Gastrocnemius medialis (tissue), 4 donors: Measurements from ENCODE around the gene BEND3. TPM values are rescaled to one million over a fixed set of nuclear protein-coding genes. Genes with fewer than 3 reads are reported as not detected.
"Not testable (repeated sequence)": the region's sequence is repeated elsewhere in the genome, so short reads cannot be mapped to it uniquely, and the experiment has no call there.

Experiments used
- ATAC-seq, 2 donors: fragments of 150-250 bp; one replicate each; pipeline ENCODE4 v1.9.1; 2016
- DNase-seq, 2 donors: peaks; one replicate each; pipeline ENCODE4 v3.0.0-alpha.2; 2019
- H3K27ac ChIP-seq, 4 donors: fragments of 200-600 bp; sonication (generic); 1 replicate in 1 of 4; 2 replicates in 3 of 4; pipeline ENCODE4 v1.5.1; 2016 to 2018; ENCODE audit warnings: mild to moderate bottlenecking in 2 of 4, moderate library complexity in 1 of 4
- H3K27me3 ChIP-seq, 3 donors: fragments of 200-600 bp; sonication (generic) in 2 of 3; 1 replicate in 1 of 3; 2 replicates in 2 of 3; pipeline versions ENCODE4 v1.5.1 to v1.6.0; 2016 to 2019; ENCODE audit warnings: mild to moderate bottlenecking in 1 of 3, moderate library complexity in 1 of 3
- H3K36me3 ChIP-seq, 2 donors: fragments of 200-600 bp; sonication (generic) in 1 of 2; one replicate each; pipeline ENCODE4 v1.5.1; 2017 to 2018
- H3K4me1 ChIP-seq, 2 donors: fragments of 200-600 bp; sonication (generic) in 1 of 2; one replicate each; pipeline ENCODE4 v1.5.1; 2016 to 2017; ENCODE audit warnings: mild to moderate bottlenecking in 2 of 2
- H3K4me3 ChIP-seq, 4 donors: fragments of 200-600 bp; sonication (generic) in 3 of 4; 1 replicate in 1 of 4; 2 replicates in 3 of 4; pipeline ENCODE4 v1.5.1; 2016 to 2019; ENCODE audit warnings: mild to moderate bottlenecking in 2 of 4
- H3K9me3 ChIP-seq, 3 donors: fragments of 200-600 bp; sonication (generic) in 2 of 3; 1 replicate in 1 of 3; 2 replicates in 2 of 3; pipeline ENCODE4 v1.5.1; 2016 to 2019
- CTCF ChIP-seq, 5 experiments: fragments of 450-650 bp in 3 of 5; fragments of 200-600 bp in 2 of 5; sonication (generic) in 2 of 5; IDR thresholded peaks in 4 of 5; conservative IDR thresholded peaks in 1 of 5; 1 replicate in 4 of 5; 2 replicates in 1 of 5; pipeline ENCODE4 v1.5.1; 2016 to 2019; ENCODE audit warnings: antibody characterized with exemption in 5 of 5, mild to moderate bottlenecking in 3 of 5, moderate library complexity in 3 of 5
- POLR2A ChIP-seq, 2 donors: fragments of 450-650 bp; IDR thresholded peaks; one replicate each; pipeline ENCODE4 v1.6.1; 2017; ENCODE audit warnings: antibody characterized with exemption in 2 of 2, mild to moderate bottlenecking in 2 of 2, moderate library complexity in 2 of 2
- in situ Hi-C, 4 donors: fragments of 200-750 bp; cut with MboI; loops; one replicate each; pipeline versions ENCODE4 v1.15.0 to v1.8.0; 2017; ENCODE audit warnings: low sequenced_read_pairs in 4 of 4
- intact Hi-C: fragments of 100-400 bp; cut with DNase I; formaldehyde crosslinking; loops from one replicate; pipeline ENCODE4 v1.15.1; 2023; ENCODE audit warnings: low total_unique reads
- total RNA-seq, 4 donors: library from RNA; depleted of rRNA; stranded (reverse); fragments of >200 nt; gene quantifications; one replicate each; pipeline versions ENCODE4 v1.1.0 to v1.2.3, GENCODE V29; 2016

The BEND3 gene
- total RNA-seq, 4 donors from 2014 or later = 1.5 to 1.9 (median 1.7) TPM

GRCh38 chr6:107120404-107120803 lies 5.1 kb upstream of the BEND3 start:
- Histone ChIP-seq H3K27ac (no peak overlapping the region), H3K36me3 (no peaks in the 10 kb centered on the region), H3K4me3 (no peak overlapping the region), H3K9me3 (no peaks in the 10 kb centered on the region), H3K4me1 (peaks cover 5 to 10% of the 10 kb centered on the region in 2 donors), H3K27me3 (no peaks in the 10 kb centered on the region)
- no peak for DNase-seq
- TF ChIP-seq CTCF (IDR thresholded peaks at IDR 0.05 in 4 of 5, conservative IDR thresholded peaks at IDR 0.05 in 1 of 5) (no peak), POLR2A (IDR thresholded peaks at IDR 0.05) (no peak)
- in situ Hi-C loops = no loop called here
- ATAC-seq = no peak
- intact Hi-C loops = no loop called here

- no peaks in the 10 kb centered on the region for H3K9me3 ChIP-seq
- H3K27me3 ChIP-seq = no peaks in the 10 kb centered on the region
- no peak for ATAC-seq
- peaks cover 5 to 11% of the 10 kb centered on the region in 2 donors for H3K4me1 ChIP-seq
- TF ChIP-seq POLR2A (IDR thresholded peaks at IDR 0.05) (no peak), CTCF (IDR thresholded peaks at IDR 0.05 in 4 of 5, conservative IDR thresholded peaks at IDR 0.05 in 1 of 5) (no peak)
- no peaks in the 10 kb centered on the region for H3K36me3 ChIP-seq
- intact Hi-C loops (loop anchor here (10.0 kb wide), 1 partner anchor 336 kb away; the partner anchor contains the start of gene PDSS2), in situ Hi-C loops (loop anchor here in 1 of 4 donors (10.0 kb wide), 1 partner anchor 94 kb away; the partner anchor contains the start of gene MTRES1)
- H3K4me3 ChIP-seq = no peak overlapping the region
- H3K27ac ChIP-seq = no peak overlapping the region
- no peak for DNase-seq
Measured at GRCh38 chr6:107118976-107119375, 3.7 kb upstream of the BEND3 start.

- ATAC-seq, H3K9me3 ChIP-seq, H3K4me3 ChIP-seq, DNase-seq, H3K36me3 ChIP-seq, H3K27me3 ChIP-seq, H3K27ac ChIP-seq: not testable (repeated sequence)
- intact Hi-C loops (loop anchor here (10.0 kb wide), 1 partner anchor 336 kb away; the partner anchor contains the start of gene PDSS2), in situ Hi-C loops (loop anchor here in 1 of 4 donors (10.0 kb wide), 1 partner anchor 94 kb away; the partner anchor contains the start of gene MTRES1)
- peaks cover 5 to 15% of the 10 kb centered on the region in 2 donors for H3K4me1 ChIP-seq
Measured at GRCh38 chr6:107118540-107118939, 3.2 kb upstream of the BEND3 start.

- TF ChIP-seq POLR2A (IDR thresholded peaks at IDR 0.05) (no peak), CTCF (IDR thresholded peaks at IDR 0.05 in 4 of 5, conservative IDR thresholded peaks at IDR 0.05 in 1 of 5) (no peak)
- H3K36me3 ChIP-seq = no peaks in the 10 kb centered on the region
- H3K4me1 ChIP-seq = peaks cover 5 to 16% of the 10 kb centered on the region in 2 donors
- H3K27ac ChIP-seq = no peak overlapping the region
- no peaks in the 10 kb centered on the region for H3K27me3 ChIP-seq
- ATAC-seq (no peak), DNase-seq (no peak)
- in situ Hi-C loops = loop anchor here in 1 of 4 donors (10.0 kb wide), 1 partner anchor 92 kb away; the partner anchor contains the start of gene MTRES1
- H3K9me3 ChIP-seq = no peaks in the 10 kb centered on the region
- peak overlapping the region in 1 of 4 donors; percentile 68 for H3K4me3 ChIP-seq
- intact Hi-C loops = loop anchor here (10.0 kb wide), 1 partner anchor 338 kb away; the partner anchor contains the start of gene PDSS2
Measured at GRCh38 chr6:107116931-107117330, 1.6 kb upstream of the BEND3 start.

- Histone ChIP-seq H3K27ac (peak overlapping the region; percentile 70 to 88 (median 77)), H3K27me3 (no peaks in the 10 kb centered on the region), H3K4me1 (peaks cover 5 to 14% of the 10 kb centered on the region in 2 donors), H3K36me3 (no peaks in the 10 kb centered on the region), H3K4me3 (peak overlapping the region; percentile 68 to 88 (median 78)), H3K9me3 (no peaks in the 10 kb centered on the region)
- in situ Hi-C loops = loop anchor here in 1 of 4 donors (10.0 kb wide), 1 partner anchor 92 kb away; the partner anchor contains the start of gene MTRES1
- ATAC-seq = no peak
- DNase-seq = no peak
- intact Hi-C loops = loop anchor here (10.0 kb wide), 1 partner anchor 338 kb away; the partner anchor contains the start of gene PDSS2
- TF ChIP-seq CTCF (IDR thresholded peaks at IDR 0.05 in 4 of 5, conservative IDR thresholded peaks at IDR 0.05 in 1 of 5) = no peak
- TF ChIP-seq POLR2A (IDR thresholded peaks at IDR 0.05) = no peak
Measured at GRCh38 chr6:107116328-107116892, 1.1 kb upstream of the BEND3 start.
